ENCODE results near the gene ATRAID. TPM values are rescaled to one million over a fixed set of nuclear protein-coding genes. Genes with fewer than 3 reads are reported as not detected.

Gene ATRAID
- total RNA-seq, 1 donor from 2014 or later = 131 TPM

DNA sequence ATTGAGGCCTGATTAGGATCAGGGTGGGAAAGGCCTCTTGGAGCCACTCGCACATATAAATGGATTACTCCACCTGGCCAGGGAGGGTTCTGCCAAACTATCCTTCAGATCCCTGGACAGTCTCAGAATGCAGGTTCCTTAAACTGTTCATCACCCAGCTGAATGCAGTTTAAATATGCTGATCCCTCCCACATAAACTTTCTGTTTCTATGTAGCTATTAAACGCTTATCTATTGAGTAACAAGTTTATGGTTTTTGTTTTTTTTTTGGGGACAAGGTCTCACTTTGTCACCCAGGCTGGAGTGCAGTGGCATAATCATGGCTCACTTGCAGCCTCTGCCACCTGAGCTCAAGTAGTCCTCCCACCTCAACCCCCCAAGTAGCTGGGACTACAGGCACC lies 7.2 kb downstream of the ATRAID start:
- DNase-seq (ENCODE audit: low spot score) = no peak

DNA sequence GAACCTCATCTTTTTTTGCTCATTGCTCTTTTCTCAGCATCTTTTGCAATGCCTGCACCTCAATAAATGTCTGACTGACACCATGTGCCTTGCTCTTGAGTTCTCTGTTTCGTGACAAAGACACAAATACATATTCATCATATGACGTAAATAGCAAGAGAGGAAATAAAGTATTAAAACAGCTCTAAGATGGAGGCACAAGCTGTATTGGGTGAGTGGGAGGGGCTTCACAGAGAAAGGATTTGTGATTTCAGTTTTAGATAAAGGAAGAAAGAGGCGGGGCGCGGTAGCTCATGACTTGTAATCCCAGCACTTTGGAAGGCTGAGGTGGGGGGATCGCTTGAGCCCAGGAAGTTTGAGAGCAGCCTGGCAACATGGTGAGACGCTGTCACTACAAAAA lies 8.2 kb downstream of the ATRAID start:
- DNase-seq (ENCODE audit: low spot score) = no peak

DNA sequence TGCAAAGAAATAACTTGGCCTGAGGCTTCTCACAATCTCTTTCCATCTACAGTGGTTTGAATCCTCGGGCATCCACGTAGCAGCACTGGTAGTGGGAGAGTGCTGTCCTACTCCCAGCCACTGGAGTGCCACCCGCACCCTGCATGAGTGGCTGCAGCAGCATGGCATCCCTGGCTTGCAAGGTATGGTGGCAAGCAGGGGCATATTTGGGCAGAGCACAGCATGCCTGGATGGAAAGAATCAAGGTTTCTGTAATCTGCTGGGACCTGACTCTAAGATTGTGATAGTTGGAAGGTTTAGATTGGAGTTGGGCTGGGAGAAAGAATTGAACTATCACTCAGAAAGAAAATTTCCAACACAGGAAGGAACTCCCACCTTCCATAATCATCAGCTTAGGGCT lies 9.3 kb downstream of the ATRAID start:
- no peak for DNase-seq (ENCODE audit: low spot score)

DNA sequence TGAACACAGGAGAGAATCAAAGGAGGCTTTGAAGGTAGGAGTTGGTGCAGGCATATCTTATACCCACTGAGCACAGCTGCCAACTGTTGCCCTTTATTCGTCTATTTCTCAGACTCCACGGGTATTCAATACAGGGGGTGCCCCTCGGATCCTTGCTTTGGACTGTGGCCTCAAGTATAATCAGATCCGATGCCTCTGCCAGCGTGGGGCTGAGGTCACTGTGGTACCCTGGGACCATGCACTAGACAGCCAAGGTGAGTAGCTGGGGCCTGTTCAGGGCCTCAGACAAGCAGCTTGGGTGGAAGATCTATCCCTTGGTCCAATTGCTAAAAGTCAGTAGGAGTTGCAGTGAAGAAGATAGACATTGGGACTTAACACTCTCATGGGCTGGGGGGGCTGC lies 10.6 kb downstream of the ATRAID start:
- no peak for DNase-seq (ENCODE audit: low spot score)

DNA sequence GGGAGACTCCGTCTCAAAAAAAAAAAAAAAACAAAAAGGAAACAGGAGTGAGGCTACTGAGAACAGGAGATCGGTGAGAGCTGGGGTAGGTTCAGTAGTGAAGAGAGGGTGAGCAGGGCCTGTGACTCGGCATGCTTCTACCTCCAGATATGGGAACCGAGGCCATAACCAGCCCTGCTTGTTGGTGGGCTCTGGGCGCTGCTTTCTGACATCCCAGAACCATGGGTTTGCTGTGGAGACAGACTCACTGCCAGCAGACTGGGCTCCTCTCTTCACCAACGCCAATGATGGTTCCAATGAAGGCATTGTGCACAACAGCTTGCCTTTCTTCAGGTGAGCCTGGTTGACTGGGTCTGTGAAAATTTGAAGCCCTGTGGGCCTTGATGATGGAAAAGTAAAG lies 11.6 kb downstream of the ATRAID start:
- no peak for DNase-seq (ENCODE audit: low spot score)

DNA sequence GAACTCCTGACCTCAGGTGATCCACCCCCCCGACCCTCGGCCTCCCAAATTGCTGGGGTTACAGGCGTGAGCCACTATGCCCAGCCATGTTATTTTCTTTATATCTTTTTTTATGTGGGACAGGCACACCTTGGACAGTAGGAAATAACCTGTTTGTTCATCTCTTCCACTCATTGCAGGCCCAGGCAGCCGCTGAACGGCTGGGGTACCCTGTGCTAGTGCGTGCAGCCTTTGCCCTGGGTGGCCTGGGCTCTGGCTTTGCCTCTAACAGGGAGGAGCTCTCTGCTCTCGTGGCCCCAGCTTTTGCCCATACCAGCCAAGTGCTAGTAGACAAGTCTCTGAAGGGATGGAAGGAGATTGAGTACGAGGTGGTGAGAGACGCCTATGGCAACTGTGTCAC lies 13.7 kb downstream of the ATRAID start:
- peak; percentile 39 for DNase-seq (ENCODE audit: low spot score)

DNA sequence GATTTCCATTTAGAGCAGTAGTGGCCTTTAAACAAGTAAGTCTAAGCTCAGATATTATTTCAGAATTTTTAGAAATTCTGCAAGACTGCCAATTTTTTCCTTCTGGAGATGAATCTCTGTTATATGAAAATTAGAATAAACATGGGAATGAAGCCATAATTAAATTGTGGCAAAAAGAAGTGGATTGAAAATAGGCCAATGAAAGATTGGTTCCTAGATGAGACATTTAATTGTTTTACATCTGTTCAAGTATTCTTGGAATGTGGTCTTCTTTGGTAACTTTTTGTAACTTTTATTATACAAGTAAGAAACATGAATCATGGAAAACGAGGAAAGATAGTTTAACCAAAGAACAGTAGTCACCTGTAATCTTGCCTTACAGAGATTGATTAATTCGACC lies 15.7 kb downstream of the ATRAID start:
- DNase-seq (ENCODE audit: low spot score) = no peak

DNA sequence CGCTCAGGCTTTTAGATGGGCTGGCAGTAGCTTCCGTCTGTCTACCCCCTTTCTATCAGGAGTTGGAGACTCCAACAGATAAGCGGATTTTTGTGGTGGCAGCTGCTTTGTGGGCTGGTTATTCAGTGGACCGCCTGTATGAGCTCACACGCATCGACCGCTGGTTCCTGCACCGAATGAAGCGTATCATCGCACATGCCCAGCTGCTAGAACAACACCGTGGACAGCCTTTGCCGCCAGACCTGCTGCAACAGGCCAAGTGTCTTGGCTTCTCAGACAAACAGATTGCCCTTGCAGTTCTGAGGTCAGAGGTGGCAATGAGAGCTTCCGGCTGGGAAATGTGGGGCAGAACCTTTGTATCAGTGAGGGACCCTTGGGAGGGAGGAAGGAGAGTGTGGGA lies 20.1 kb downstream of the ATRAID start:
- DNase-seq (ENCODE audit: low spot score) = no peak

DNA sequence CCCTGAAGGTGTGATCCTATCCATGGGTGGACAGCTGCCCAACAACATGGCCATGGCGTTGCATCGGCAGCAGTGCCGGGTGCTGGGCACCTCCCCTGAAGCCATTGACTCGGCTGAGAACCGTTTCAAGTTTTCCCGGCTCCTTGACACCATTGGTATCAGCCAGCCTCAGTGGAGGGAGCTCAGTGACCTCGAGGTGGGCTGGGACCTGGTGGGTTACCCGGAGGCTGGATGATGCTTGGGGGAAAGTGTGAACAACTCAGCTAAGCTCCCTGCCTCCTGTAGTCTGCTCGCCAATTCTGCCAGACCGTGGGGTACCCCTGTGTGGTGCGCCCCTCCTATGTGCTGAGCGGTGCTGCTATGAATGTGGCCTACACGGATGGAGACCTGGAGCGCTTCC lies 21.5 kb downstream of the ATRAID start:
- DNase-seq (ENCODE audit: low spot score) = no peak

DNA sequence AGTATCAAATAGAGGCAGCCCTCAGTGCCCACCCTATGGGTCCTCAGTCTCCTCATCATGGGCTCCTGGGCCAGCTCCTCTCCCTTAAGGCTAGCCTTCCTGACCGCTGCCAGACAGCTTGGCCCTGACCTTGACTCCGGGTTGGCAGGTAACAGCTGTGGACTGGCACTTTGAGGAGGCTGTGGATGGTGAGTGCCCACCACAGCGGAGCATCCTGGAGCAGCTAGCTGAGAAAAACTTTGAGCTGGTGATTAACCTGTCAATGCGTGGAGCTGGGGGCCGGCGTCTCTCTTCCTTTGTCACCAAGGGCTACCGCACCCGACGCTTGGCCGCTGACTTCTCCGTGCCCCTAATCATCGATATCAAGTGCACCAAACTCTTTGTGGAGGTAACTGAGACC lies 24.3 kb downstream of the ATRAID start:
- no peak for DNase-seq (ENCODE audit: low spot score)

DNA sequence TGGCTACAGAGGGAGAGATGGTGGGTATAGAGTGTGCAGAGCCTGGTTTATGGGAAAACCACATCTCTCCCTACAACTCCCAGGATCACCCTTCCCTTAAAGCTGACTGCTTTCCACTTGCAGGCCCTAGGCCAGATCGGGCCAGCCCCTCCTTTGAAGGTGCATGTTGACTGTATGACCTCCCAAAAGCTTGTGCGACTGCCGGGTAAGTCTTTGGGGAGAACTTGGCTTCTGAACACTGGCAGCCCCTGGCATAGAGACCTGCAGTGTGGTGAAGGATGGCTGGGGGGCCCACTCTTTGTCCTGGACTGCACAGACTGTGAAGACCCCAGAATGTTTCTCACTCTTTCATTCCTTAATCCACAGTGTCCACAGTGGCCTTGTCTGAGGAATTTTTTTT lies 24.8 kb downstream of the ATRAID start:
- no peak for DNase-seq (ENCODE audit: low spot score)

DNA sequence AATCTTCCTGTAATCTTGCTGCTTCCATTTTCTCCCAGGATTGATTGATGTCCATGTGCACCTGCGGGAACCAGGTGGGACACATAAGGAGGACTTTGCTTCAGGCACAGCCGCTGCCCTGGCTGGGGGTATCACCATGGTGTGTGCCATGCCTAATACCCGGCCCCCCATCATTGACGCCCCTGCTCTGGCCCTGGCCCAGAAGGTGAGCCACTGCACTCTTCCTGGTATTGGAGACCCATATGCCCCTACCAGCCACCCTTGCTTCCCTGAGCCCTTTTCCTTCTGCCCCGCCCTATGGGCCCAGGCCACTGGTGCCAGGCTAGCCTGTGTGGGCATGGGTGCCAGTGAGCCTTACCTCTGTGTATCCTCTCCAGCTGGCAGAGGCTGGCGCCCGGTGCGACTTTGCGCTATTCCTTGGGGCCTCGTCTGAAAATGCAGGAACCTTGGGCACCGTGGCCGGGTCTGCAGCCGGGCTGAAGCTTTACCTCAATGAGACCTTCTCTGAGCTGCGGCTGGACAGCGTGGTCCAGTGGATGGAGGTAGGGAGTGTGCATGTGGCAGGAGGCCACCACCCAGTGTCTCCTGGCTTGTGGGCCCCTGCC lies 25.6 kb downstream of the ATRAID start:
- DNase-seq (ENCODE audit: low spot score) = no peak

DNA sequence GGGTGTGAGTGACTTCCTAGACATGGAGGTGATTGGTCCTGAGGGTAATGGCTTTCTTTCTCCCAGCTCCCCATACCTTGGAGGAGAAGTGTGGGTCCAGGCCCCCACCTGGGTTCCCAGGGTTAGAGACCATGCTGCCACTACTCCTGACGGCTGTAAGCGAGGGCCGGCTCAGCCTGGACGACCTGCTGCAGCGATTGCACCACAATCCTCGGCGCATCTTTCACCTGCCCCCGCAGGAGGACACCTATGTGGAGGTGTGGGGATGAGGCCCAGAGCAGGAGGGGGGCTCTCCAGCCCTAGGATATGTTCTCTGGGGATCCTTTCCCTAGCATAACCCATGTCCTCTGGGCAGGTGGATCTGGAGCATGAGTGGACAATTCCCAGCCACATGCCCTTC lies 27.1 kb downstream of the ATRAID start:
- no peak for DNase-seq (ENCODE audit: low spot score)

DNA sequence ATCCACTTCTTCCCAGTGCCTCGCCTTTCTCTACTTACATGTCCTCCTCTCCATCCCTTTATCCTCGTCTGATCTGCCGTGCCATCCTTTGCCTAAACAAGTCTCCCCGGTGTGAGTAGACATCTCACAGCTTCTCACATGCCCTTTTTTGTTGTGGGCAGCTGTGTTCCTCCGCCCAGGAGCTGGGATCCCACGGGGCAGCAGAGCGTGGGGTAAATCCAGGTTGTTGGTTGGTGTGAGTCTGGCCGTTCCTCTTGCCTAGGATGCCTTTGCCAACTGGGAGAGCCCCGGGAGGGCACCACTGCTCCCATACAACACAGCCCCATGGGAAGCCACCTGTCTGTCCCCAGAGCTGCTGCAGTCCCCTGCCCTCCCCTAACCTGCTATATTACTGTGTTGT lies 28.6 kb downstream of the ATRAID start:
- no peak for DNase-seq (ENCODE audit: low spot score)

DNA sequence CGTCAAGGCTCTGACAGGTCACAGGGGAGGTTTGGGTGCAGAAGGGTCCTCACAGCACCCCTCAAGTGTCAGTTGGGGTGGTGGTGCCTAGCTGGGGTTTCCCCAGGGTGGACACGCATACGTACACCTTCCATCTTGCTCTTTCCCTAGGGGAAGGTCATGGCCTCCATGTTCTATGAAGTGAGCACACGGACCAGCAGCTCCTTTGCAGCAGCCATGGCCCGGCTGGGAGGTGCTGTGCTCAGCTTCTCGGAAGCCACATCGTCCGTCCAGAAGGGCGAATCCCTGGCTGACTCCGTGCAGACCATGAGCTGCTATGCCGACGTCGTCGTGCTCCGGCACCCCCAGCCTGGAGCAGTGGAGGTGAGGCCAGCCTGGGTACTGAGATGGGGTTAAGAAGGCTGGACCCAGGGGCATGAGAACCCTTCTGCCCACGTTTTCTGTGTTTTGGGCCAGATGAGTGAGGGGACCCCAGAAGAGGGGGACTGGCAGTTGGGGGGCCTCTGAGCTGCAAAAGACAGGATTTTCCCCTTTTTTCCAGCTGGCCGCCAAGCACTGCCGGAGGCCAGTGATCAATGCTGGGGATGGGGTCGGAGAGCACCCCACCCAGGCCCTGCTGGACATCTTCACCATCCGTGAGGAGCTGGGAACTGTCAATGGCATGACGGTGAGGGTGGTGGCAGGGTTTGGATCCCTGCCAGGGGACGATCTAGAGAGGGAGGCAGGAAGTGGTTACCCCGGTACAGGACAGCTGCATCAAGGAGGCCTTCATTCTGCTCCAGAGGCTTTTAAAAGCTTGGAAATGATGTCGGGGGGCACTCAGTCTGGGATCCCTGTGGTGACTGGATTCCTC lies 30.1 kb downstream of the ATRAID start:
- DNase-seq (ENCODE audit: low spot score) = no peak

DNA sequence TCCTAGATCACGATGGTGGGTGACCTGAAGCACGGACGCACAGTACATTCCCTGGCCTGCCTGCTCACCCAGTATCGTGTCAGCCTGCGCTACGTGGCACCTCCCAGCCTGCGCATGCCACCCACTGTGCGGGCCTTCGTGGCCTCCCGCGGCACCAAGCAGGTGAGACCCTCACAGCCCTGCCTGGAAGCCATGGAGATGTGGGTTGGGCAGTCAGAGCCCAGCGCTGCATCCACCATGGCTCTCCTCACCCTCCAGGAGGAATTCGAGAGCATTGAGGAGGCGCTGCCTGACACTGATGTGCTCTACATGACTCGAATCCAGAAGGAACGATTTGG lies 30.7 kb downstream of the ATRAID start:
- no peak for DNase-seq (ENCODE audit: low spot score)

DNA sequence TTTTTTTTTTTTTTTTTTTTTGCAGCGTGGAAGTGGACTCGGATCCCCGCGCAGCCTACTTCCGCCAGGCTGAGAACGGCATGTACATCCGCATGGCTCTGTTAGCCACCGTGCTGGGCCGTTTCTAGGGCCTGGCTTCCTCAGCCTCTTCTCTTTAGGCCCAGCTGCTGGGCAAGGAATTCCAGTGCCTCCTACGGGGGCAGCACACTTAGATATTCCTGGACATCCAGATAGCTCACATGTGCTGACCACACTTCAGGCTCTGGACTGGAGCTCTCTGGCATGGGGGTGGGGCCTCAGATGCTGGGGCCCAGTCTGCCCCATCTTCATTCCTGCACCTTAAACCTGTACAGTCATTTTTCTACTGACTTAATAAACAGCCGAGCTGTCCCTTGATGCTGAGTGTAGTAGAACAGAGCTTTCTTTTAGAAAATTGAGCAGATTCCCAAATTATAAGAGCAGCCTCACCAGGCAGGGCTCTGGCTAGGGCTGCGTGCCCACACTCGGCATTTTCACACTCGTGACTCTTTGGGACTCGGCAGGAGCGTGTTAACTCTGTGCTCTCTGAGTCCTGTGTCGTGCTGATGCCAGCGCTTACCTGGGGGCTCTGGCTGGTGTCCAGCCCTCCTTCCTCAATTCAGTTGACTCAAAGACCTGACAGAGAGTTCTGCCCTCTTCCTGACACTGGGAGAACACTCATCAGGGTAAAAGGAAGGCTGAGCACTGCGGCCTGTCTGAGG lies 31.7 kb downstream of the ATRAID start:
- DNase-seq (ENCODE audit: low spot score) = no peak

DNA sequence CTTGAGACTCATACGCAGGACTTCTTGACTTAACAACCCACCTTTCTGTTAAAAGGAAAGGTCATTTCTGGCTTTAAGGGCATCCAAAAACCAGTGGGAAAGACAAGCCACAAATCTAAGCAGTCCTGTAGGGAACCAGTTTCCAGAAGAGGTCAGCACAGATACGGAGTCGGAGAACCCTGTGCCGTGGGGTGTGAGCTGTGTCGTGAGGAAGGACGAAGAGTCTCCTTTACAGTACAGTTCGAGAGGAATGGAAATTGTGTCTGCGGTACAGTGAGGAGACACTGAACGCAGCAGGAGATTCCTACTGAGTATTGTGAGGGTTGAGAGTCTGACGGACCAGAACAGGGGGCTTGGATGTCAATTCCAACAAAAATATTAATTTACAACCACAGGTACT lies 33.3 kb downstream of the ATRAID start:
- no peak for DNase-seq (ENCODE audit: low spot score)

DNA sequence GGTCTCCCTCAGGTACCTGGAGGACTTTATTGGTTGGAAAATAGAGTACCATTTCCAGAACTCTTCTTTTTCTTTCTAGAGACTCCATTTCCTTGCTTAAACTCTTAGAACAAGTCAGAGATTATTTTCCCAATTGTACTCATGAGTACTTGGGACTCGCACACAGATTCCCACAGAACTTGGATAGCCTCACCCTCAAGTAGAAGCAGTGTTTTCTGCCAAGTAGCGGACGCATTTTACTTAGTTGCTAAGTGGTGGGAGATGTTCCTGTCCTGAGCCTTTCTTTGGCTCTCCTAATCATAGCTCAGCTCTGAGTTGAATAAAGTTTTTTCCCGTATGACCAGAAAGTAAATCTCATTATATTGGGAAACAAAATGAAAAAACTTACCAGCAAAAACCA lies 33.8 kb downstream of the ATRAID start:
- DNase-seq (ENCODE audit: low spot score) = no peak

DNA sequence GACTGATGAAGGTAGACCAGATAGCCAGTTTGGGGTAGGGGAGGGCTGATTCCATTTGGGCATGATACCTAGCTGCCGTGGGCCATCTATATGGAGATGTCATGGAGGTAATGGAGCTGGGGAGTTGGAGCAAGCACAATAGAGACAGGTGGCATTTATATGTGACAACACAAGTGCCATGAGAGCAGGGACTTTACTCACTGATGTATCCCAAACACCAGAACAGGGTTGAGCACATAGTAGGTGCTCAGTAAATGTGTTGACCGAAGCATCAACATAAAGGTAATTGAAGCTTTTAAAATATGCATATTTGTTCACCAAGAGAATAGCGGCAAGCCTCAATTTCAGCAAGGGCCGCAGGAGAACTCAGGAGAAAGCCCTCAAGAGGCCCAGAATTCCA lies 36.1 kb downstream of the ATRAID start:
- DNase-seq (ENCODE audit: low spot score) = no peak

DNA sequence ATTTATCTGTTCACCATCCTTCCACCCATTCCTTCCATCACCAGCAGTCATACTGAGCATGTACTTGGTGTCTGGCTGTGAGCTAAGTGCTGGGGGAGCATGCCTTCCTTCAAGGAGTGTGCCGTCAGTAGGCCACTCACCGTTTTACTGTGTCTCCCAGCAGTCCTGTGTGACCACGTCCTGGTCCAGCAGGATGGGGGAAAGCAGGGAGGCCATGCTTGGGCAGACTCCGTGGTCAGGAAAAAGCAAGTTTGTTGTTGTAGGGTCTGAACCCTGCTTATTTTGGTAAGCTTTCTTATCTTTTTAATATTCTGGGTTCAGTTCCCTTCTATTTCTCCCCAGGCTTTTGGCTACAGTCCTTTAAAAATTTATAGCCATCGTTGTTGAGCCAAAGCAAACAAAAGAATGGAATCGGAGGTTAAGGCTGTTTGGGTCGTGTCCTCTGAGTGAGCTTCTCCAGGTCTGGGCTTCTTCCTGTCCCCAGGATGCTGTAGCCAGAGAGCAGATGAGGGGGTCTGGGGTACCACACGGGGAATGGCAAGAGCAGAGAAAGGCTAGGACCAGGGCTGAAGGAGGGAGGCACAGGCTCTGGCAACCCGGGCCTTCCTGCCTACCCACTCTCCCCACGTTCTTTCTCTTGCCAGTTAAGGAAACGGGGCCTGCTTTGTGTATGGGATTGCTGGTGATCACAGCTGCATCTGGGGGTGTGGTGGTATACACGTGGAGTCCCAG lies 37.5 kb downstream of the ATRAID start:
- DNase-seq (ENCODE audit: low spot score) = no peak

DNA sequence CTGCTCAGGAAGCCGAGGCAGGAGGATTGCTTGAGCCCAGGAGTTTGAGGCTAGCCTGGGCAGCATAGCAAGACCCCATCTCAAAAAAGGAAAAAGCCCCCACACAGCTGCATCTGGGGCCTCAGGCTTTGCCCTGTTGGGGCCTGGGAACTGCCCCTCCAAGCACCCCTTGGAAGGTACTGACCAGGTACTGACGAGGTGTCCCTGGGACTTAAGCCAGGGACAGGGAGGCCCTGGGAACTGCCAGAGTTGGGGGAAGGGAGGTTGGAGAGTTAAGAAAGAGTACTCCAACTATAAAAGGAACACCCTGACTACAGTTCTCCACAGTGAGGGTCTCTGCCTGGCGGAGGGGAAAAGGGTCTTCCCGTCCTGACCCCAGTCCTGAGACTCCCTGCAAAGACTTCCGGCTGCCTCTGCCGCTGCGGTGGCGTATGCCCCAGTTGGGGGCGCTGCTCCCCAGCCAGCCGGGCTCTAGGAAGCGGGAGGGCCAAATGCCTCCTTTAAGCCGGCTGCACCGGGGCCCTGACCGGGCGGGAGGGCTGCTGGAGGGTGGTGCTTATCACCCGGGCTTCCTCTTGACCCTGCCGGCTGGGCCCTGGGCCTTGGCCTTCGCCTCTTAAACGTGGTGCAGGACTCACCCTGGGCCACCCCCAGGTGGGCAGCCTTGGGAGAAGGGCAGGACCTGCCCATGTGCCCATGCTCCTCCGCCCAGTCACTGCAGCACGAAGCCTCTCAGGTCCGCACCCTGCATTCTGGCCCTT lies 38.2 kb downstream of the ATRAID start:
- no peak for DNase-seq (ENCODE audit: low spot score)

Measured in ureter (tissue), 1 donor.